ENCODE measurements around the gene BRAF. TPM values are rescaled to one million over a fixed set of nuclear protein-coding genes. Genes with fewer than 3 reads are reported as not detected.
"Not testable (repeated sequence)": the region's sequence is repeated elsewhere in the genome, so short reads cannot be mapped to it uniquely, and the experiment has no call there.

Gene BRAF
- polyA plus RNA-seq (ENCODE audit: low read depth in 6 of 6) = 10 to 100 TPM; 14.8 to 27.9 (median 21.1) TPM

GRCh38 chr7:140924821-140925421 lies at the start of gene BRAF:
Gene BRAF (minus strand): TSS chr7:140924929. CDS start chr7:140924703, 226 bp downstream.
- H3K4me3 Mint-ChIP-seq = peak within 1 kb of the TSS in 6 of 8 donors; percentile 95 to 99 (median 98)
- DNase-seq (peak; percentile 94), ATAC-seq (ENCODE audit: low read depth in 2 of 2) (peak; percentile 52 to 56)
- peak within 1 kb of the TSS in 5 of 6 donors; percentile 63 to 100 (median 100) for H3K27ac Mint-ChIP-seq
- peaks cover 9 to 23% (median 17%) of the 10 kb centered on the region in 3 donors for H3K4me1 Mint-ChIP-seq
- no peaks in the 10 kb centered on the region for H3K36me3 Mint-ChIP-seq
- peaks cover 0 to 3% (median 0%) of the 10 kb centered on the region in 7 donors for H3K9me3 Mint-ChIP-seq
- peaks cover 0 to 7% (median 0%) of the 10 kb centered on the region in 3 donors for H3K27me3 Mint-ChIP-seq

DNA sequence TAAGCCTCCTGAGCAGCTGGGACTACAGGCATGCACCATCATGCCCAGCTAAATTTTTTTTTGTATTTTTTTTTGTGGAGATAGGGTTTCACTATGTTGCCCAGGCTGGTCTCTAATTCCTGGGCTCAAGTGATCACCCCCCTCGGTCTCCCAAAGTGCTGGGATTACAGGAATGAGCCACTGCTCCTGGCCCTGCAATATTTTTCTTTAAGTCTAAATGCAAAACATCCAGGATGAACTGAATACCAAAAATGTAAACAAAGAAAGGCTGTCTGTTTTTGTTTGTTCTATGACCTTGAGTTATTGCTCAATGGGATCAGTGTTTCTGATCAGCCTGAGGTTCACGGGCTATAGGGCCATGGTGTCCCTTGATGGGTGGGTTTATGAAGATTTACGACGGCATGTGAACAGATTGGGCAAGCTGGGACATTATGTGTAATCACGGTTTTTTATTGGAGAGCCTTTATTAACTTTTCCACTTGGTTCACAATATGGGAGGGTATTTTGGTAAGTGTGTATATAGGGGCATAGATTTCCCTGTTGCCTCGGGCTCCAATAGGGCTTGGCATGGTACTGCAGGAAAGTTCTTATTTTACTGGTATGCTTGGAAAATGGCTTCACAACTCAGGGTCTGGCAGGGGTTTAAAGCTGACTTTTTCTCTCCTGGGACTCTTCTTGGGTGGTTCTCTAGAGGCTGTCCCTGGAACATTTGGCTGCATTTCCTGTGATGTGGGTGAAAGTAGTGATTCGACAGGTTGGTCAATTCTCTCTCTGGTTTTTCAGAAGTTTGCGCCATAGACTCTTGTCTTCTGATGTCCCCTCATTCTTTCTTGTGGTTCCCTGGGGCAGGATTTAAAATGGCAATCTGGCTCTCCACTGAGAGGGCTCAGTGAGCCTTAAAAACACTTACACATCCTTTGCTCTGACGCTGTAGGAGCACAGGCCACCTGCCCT lies 48.4 kb upstream of the BRAF start:
- no peak for ATAC-seq (ENCODE audit: low read depth in 2 of 2)
- H3K27ac Mint-ChIP-seq = no peak overlapping the region
- no peak for DNase-seq
- no peak overlapping the region for H3K4me3 Mint-ChIP-seq
- H3K27me3 Mint-ChIP-seq = peaks cover 0 to 19% (median 18%) of the 10 kb centered on the region in 3 donors
- H3K4me1 Mint-ChIP-seq = no peaks in the 10 kb centered on the region
- H3K36me3 Mint-ChIP-seq = no peaks in the 10 kb centered on the region
- H3K9me3 Mint-ChIP-seq = no peaks in the 10 kb centered on the region

GRCh38 chr7:140972344-140972743 lies 47.6 kb upstream of the BRAF start:
- H3K9me3 Mint-ChIP-seq = no peaks in the 10 kb centered on the region
- no peaks in the 10 kb centered on the region for H3K4me1 Mint-ChIP-seq
- H3K36me3 Mint-ChIP-seq = no peaks in the 10 kb centered on the region
- ATAC-seq (ENCODE audit: low read depth in 2 of 2) (no peak), DNase-seq (no peak)
- H3K27me3 Mint-ChIP-seq = peaks cover 7 to 27% (median 21%) of the 10 kb centered on the region in 3 donors
- no peak overlapping the region for H3K4me3 Mint-ChIP-seq
- no peak overlapping the region for H3K27ac Mint-ChIP-seq

DNA sequence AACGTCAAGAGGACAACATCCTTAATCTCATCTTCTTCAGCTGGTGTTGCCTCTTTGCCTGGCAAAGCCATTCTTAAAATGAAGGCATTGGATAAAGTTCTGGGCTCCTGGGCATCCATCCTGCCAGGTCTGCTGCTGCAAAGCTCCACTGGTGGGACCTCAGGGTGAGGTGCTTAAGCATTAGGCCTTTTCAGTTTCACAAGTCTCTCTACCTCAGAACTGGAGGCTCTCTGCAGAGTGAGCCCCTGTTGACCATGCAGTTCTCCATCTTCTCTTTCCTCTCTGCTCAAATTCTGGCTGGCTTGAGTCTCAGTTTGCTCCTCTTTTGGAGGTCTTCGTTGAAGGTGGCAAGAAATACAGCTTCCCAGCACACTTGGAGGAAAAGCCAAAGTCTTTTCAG lies 42.7 kb upstream of the BRAF start:
- Mint-ChIP-seq H3K27ac (no peak overlapping the region), H3K36me3 (no peaks in the 10 kb centered on the region), H3K27me3 (peaks cover 8 to 18% (median 15%) of the 10 kb centered on the region in 3 donors), H3K9me3 (no peaks in the 10 kb centered on the region), H3K4me3 (no peak overlapping the region), H3K4me1 (no peaks in the 10 kb centered on the region)
- DNase-seq = no peak
- ATAC-seq (ENCODE audit: low read depth in 2 of 2) = no peak

DNA sequence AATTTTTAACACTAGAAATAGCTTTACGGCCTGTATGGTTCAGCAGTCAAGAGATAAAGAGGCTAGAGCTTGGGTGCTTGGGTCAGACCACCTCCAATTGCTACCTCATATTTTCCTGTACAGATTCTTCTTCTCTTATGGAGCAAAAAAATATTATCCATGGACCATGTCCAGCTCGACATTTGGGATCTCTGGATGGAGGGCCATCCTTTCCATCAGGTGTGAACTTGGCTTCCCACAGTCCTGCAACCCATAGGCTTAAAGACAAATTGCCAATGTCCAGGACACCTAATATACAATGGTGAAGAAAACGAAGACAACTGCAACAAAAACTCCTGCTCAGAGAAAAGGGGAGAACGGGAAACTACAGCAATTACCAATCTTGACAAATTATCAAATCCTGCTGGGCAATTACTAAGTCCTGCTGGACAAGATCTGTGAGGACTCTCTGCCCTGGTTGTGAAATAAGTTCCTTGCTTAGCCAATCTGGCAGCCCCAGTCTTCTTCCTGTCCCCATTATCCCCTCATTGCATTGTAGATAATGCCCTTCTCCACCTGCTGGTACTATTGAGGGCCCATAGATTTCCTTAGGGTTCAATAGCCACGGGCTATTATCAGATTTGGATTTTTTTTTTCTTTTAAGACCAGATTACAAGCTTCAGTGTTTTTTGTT lies 42.0 kb upstream of the BRAF start:
- peaks cover 3 to 15% (median 14%) of the 10 kb centered on the region in 3 donors for H3K27me3 Mint-ChIP-seq
- H3K4me1 Mint-ChIP-seq = no peaks in the 10 kb centered on the region
- no peak overlapping the region for H3K4me3 Mint-ChIP-seq
- H3K27ac Mint-ChIP-seq = no peak overlapping the region
- H3K36me3 Mint-ChIP-seq = no peaks in the 10 kb centered on the region
- ATAC-seq (ENCODE audit: low read depth in 2 of 2) = no peak
- peaks cover 0 to 2% (median 0%) of the 10 kb centered on the region in 7 donors for H3K9me3 Mint-ChIP-seq
- DNase-seq = no peak

DNA sequence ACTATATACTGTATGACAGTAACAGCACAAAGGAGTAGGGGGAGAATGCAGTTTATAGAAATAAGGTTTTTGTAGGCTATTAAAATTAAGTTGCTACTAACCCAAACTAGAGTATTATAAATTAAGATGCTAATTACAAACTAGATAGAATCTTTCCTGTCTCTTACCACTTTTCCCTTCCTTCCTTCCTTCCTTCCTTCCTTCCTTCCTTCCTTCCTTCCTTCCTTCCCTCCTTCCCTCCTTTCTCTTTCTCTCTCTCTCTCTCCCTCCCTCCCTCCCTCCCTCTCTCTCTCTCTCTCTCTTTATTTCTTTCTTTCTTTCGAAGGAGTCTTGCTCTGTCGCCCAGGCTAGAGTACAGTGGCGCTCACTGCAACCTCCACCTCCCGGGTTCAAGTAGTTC lies 36.4 kb upstream of the BRAF start:
- DNase-seq = no peak
- H3K9me3 Mint-ChIP-seq = peaks cover 2 to 22% (median 6%) of the 10 kb centered on the region in 7 donors
- peaks cover 0 to 8% (median 6%) of the 10 kb centered on the region in 3 donors for H3K27me3 Mint-ChIP-seq
- peak overlapping the region in 1 of 6 donors; percentile 1 for H3K27ac Mint-ChIP-seq
- H3K4me1 Mint-ChIP-seq = no peaks in the 10 kb centered on the region
- no peak overlapping the region for H3K4me3 Mint-ChIP-seq
- H3K36me3 Mint-ChIP-seq = peaks cover 5 to 14% of the 10 kb centered on the region in 2 donors
- ATAC-seq (ENCODE audit: low read depth in 2 of 2) = no peak

GRCh38 chr7:140956997-140957396 lies 32.3 kb upstream of the BRAF start:
- H3K4me3 Mint-ChIP-seq; H3K4me1 Mint-ChIP-seq; ATAC-seq (ENCODE audit: low read depth in 2 of 2); DNase-seq; H3K27ac Mint-ChIP-seq: not testable (repeated sequence)
- peaks cover 3 to 22% (median 6%) of the 10 kb centered on the region in 7 donors for H3K9me3 Mint-ChIP-seq
- H3K27me3 Mint-ChIP-seq = peaks cover 0 to 13% (median 9%) of the 10 kb centered on the region in 3 donors
- H3K36me3 Mint-ChIP-seq = peaks cover 5 to 20% of the 10 kb centered on the region in 2 donors

GRCh38 chr7:140945940-140946339 lies 21.2 kb upstream of the BRAF start:
- no peaks in the 10 kb centered on the region for H3K4me1 Mint-ChIP-seq

DNA sequence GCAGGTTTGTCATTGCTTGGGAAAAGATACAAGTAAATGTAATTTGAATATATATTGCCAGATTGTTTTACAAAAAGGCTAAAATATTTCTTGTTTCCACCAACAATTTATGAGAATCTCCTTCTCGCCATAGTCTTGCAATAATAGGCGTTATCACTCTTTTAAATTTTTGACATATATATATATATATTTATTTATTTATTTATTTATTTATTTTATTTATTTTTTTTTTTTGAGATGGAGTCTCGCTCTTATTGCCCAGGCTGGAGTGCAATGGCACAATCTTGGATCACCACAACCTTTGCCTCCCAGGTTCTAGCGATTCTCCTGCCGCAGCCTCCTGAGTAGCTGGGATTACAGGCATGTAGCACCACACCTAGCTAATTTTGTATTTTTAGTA lies 17.5 kb upstream of the BRAF start:
- peaks cover 10 to 11% of the 10 kb centered on the region in 2 donors for H3K36me3 Mint-ChIP-seq
- H3K4me1 Mint-ChIP-seq = peaks cover 8 to 16% (median 11%) of the 10 kb centered on the region in 3 donors
- peaks cover 5 to 14% (median 8%) of the 10 kb centered on the region in 3 donors for H3K27me3 Mint-ChIP-seq
- not testable (repeated sequence) for H3K27ac Mint-ChIP-seq; H3K9me3 Mint-ChIP-seq; DNase-seq; ATAC-seq (ENCODE audit: low read depth in 2 of 2); H3K4me3 Mint-ChIP-seq

More at GRCh38 chr7:140945940-140946339, 21.2 kb upstream of the BRAF start:
- Mint-ChIP-seq H3K4me3 (no peak overlapping the region), H3K36me3 (no peaks in the 10 kb centered on the region), H3K27ac (no peak overlapping the region), H3K27me3 (peaks cover 16 to 24% (median 23%) of the 10 kb centered on the region in 3 donors), H3K9me3 (peaks cover 0 to under 1% (median 0%) of the 10 kb centered on the region in 7 donors)
- no peak for ATAC-seq (ENCODE audit: low read depth in 2 of 2)
- no peak for DNase-seq

DNA sequence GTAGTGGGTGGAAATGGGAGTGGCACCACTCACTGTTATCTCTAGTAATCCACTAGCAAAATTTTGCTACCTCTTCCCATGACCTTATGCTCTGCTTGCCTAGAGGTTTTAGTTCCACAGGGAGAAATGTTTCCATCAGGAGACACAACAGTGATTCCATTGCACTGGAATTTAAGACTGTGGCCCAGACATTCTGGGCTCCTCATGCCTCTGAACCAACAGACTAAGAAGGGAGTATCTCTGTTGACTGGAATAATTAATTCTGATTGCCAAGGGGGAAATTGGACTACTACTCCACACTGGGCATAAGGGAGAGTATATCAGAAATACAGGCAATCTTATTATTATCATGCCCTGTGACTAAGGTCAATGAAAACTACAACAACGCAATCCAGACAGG lies 16.2 kb upstream of the BRAF start:
- DNase-seq (no peak), ATAC-seq (ENCODE audit: low read depth in 2 of 2) (no peak)
- Mint-ChIP-seq H3K27ac (no peak overlapping the region), H3K4me3 (no peak overlapping the region), H3K36me3 (peaks cover 10 to 11% of the 10 kb centered on the region in 2 donors), H3K9me3 (peaks cover 0 to 3% (median 0%) of the 10 kb centered on the region in 7 donors), H3K27me3 (peaks cover 5 to 19% (median 14%) of the 10 kb centered on the region in 3 donors), H3K4me1 (peaks cover 8 to 16% (median 15%) of the 10 kb centered on the region in 3 donors)

DNA sequence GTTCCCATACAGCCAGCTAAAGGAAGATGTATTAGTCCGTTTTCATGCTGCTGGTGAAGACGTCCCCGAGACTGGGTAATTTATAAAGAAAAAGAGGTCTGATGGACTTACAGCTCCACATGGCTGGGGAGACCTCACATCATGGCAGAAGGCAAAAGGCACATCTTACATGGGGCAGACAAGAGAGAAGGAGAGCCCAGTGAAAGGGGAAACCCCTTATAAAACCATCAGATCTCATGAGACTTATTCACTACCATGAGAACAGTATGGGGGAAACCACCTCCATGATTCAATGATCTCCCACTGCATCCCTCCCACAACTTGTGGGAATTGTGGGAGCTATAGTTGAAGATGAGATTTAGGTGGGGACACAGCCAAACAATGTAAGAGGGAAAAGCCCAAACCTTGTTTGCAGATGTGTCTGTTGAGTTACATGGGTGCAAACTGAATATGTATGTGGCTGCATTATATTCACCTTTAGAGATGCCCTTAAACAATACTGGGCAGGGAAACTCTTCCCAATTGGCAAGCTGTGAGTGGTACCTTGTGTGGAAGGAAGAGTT lies 13.1 kb upstream of the BRAF start:
- Mint-ChIP-seq H3K36me3 (peaks cover 10 to 11% of the 10 kb centered on the region in 2 donors), H3K9me3 (peaks cover 0 to 3% (median 0%) of the 10 kb centered on the region in 7 donors), H3K27ac (peak overlapping the region in 3 of 6 donors; percentile 28 to 80 (median 47)), H3K4me3 (peak overlapping the region in 1 of 8 donors; percentile 64), H3K4me1 (peaks cover 8 to 16% (median 15%) of the 10 kb centered on the region in 3 donors), H3K27me3 (peaks cover 17 to 19% (median 18%) of the 10 kb centered on the region in 3 donors)
- DNase-seq (no peak), ATAC-seq (ENCODE audit: low read depth in 2 of 2) (no peak)

GRCh38 chr7:140928491-140929309 lies 4.0 kb upstream of the BRAF start:
- ATAC-seq (ENCODE audit: low read depth in 2 of 2) (no peak), DNase-seq (no peak)
- H3K4me1 Mint-ChIP-seq = peaks cover 0 to 14% (median 9%) of the 10 kb centered on the region in 3 donors
- H3K9me3 Mint-ChIP-seq = peaks cover 0 to 3% (median 0%) of the 10 kb centered on the region in 7 donors
- peak overlapping the region in 2 of 8 donors; percentile 55 to 77 for H3K4me3 Mint-ChIP-seq
- peak overlapping the region in 3 of 6 donors; percentile 6 to 73 (median 35) for H3K27ac Mint-ChIP-seq
- H3K36me3 Mint-ChIP-seq = no peaks in the 10 kb centered on the region
- peaks cover 9 to 21% (median 17%) of the 10 kb centered on the region in 3 donors for H3K27me3 Mint-ChIP-seq
